Testis (tissue), 2 donors: ENCODE measurements around the gene RSU1.

Experiments
- POLR2A ChIP-seq: fragments of 450-650 bp; IDR thresholded peaks from one replicate; pipeline ENCODE4 v1.6.1; 2017; ENCODE audit warnings: antibody characterized with exemption, mild to moderate bottlenecking, moderate library complexity
- TF ChIP-seq, protein P1 (sequence below), 3 experiments: fragments of 450-650 bp in 2 of 3; fragments of 200-600 bp in 1 of 3; sonication (generic) in 1 of 3; IDR thresholded peaks; one replicate each; pipeline ENCODE4 v1.5.1; 2016 to 2019; ENCODE audit warnings: antibody characterized with exemption in 3 of 3, mild to moderate bottlenecking in 2 of 3, moderate library complexity in 1 of 3

DNA sequence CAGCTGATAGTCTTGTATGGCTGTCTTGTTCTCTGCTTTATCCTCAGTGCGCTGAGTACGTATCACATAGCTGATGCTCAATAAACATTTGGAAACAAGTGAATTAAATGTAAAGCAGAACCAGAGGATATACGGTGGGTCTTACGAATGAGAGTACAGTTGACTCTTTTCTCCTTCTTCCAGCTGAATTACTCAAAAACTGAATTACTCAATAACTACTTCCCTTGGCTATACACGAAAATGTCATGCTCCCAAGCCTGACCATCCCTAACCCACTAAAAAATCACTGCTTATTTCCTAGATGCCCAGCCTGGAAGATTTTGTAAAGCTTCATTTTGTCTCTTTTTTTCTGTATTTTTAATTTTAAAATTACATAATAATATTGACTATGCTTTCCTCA, 3.2 kb upstream of the RSU1 start:
- TF ChIP-seq, protein P1, sequence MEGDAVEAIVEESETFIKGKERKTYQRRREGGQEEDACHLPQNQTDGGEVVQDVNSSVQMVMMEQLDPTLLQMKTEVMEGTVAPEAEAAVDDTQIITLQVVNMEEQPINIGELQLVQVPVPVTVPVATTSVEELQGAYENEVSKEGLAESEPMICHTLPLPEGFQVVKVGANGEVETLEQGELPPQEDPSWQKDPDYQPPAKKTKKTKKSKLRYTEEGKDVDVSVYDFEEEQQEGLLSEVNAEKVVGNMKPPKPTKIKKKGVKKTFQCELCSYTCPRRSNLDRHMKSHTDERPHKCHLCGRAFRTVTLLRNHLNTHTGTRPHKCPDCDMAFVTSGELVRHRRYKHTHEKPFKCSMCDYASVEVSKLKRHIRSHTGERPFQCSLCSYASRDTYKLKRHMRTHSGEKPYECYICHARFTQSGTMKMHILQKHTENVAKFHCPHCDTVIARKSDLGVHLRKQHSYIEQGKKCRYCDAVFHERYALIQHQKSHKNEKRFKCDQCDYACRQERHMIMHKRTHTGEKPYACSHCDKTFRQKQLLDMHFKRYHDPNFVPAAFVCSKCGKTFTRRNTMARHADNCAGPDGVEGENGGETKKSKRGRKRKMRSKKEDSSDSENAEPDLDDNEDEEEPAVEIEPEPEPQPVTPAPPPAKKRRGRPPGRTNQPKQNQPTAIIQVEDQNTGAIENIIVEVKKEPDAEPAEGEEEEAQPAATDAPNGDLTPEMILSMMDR (IDR thresholded peaks at IDR 0.05), result no peak
- no peak for TF ChIP-seq POLR2A
